HG02759 (cell line): ENCODE data around the gene RAB18.
"Not testable (repeated sequence)": the region's sequence is repeated elsewhere in the genome, so short reads cannot be mapped to it uniquely, and the experiment has no call there.

Experiments used
- ATAC-seq: cut with Tn5 transposase; IDR thresholded peaks from one replicate; pipeline ENCODE4 v1.9.1; 2021; ENCODE audit warnings: mild to moderate bottlenecking, moderate library complexity; ENCODE audit not compliant: unreplicated experiment

Gene RAB18

DNA sequence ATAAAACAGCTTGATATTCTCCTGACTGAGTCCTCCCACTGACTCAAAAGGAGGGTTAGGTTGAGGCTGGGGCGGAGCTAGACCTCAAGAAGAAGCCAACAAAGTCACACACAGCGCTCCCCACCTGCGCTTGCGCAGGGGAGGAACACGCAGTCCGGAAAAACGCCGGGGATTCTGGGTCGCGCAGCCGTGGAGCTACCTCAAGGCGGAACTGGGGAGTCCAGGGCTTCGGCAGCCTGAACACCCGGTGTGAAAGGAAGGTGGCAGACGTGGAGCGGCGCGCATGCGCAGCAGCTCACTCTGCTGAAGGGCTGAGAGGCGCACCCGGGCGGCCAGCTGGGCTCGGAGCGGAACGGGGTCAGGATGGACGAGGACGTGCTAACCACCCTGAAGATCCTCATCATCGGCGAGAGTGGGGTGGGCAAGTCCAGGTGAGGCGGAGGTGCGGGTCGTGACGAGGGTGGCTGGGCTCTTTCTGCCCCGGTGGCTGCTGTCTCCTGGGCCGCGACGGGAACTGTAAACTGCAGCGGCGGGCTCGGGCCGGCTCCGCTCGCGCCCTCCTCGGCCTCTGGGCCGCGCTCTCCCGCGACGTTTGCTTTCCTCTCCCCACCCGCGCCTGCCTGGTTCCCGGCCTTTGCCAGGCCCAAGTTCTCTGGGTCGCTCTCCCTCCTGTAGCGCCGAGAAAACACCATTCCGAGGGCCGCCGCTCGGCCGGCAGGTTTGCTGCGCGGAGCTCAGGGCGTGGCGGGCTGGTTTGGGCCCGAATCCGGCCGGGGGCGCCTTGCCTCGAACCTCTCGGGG lies at the start of gene RAB18:
Gene RAB18 (plus strand): TSS at position 298 of the 801 bp plus-strand sequence. CDS start 66 bp downstream, at position 364.
- ATAC-seq = peak; percentile 95

DNA sequence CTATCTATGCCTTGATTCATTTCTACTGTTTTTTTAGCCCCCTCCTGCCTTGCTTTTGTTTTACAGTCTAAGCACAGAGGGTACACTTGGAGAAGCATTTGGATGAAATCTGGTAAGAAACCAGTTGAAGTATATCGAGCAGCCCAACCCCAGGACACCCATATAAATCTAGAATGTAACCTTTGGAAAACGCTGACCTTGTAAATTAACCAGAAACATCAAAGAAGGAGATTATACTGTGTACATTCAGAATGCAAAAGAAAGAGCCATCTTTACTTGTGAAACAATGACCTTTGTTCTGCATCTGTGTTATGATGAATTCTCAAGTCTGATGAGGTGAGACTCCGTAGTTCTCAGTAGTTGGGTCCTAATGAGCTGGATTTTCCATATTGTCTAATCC lies 49.3 kb upstream of the RAB18 start:
- ATAC-seq = no peak

- no peak for ATAC-seq
These were observed 46.7 kb upstream of the RAB18 start for GRCh38 chr10:27457261-27457945.

GRCh38 chr10:27457966-27458365 lies 46.1 kb upstream of the RAB18 start:
- no peak for ATAC-seq

GRCh38 chr10:27461312-27461711 lies 42.8 kb upstream of the RAB18 start:
- no peak for ATAC-seq

DNA sequence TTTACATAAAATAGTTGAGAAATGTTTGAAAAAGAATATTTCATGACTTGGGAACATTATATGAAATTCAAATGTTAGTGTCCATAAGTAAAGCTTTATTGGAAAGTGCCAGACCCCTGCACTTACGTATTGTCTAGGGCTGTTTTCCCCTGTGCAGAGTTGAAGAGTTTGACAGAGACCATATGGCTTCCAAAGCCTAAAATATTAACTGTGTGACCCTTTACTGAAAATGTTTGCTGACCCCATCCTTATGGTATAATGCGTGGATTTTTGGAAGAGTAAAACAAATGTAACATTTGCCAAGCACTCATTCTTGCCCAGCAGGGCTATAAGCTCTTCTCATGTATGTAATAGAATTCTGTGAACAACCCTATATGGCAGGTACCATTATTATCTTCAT lies 40.1 kb upstream of the RAB18 start:
- no peak for ATAC-seq

DNA sequence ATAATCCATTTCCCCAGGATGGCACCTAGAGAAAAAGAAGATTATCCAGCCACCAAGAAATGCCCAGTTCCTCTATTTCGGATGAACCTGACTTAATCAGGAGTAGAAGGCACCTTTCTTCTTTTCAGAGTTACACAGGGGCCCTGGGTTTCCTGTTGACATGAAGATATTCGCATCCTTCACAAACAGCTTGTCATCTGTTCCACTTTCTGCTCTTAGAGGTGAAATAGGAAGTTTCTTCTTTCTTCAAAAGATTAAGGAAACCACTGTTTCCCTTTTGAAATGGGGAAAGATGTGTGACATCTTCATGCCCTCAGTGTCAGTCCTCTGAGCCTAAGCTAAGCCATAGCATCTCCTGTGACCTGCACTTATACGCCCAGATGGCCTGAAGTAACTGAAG lies 39.1 kb upstream of the RAB18 start:
- ATAC-seq = no peak

GRCh38 chr10:27465596-27465995 lies 38.5 kb upstream of the RAB18 start:
- ATAC-seq = not testable (repeated sequence)

GRCh38 chr10:27470885-27471284 lies 33.2 kb upstream of the RAB18 start:
- ATAC-seq = no peak

DNA sequence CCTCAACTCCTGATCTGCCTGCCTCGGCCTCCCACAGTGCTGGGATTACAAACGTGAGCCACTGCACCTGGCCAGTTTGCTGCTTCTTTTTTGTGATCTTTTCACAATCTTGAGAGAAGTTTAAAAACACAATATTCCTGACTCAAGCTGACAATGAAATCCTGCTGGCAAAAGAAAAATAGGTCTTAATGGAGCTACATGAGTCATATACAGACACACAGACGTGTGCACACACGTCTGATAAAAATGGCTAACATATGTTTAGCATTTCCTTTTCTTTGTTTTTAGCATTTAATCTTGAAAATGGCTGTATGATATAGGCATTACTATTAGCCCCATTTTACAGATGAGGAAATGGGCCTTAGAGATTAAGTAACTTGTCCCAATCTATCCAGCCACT lies 29.4 kb upstream of the RAB18 start:
- ATAC-seq = no peak

GRCh38 chr10:27479016-27479415 lies 25.1 kb upstream of the RAB18 start:
- ATAC-seq = no peak

- ATAC-seq = no peak
These were observed 22.6 kb upstream of the RAB18 start for GRCh38 chr10:27481486-27481885.

GRCh38 chr10:27482984-27483956 lies 20.8 kb upstream of the RAB18 start:
- ATAC-seq = no peak

DNA sequence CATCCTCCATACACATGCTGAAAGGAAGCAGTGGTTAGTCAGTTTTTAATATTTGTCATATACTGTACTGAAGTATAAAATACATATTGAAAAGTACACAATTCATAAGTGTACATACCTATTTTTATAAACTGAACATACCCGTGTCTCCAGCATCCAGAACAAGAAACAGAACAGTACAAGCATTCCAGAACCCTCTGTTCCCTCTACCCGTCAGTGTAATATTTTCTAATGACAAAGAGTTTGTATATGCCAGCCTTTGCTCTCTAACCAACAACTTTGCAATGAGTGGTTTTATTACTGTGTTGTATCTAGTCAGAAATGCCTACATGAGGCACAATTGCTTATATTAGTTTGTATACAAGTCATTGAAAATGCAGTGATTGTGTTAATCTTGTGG lies 18.7 kb upstream of the RAB18 start:
- ATAC-seq = no peak

GRCh38 chr10:27485986-27486385 lies 18.1 kb upstream of the RAB18 start:
- no peak for ATAC-seq

DNA sequence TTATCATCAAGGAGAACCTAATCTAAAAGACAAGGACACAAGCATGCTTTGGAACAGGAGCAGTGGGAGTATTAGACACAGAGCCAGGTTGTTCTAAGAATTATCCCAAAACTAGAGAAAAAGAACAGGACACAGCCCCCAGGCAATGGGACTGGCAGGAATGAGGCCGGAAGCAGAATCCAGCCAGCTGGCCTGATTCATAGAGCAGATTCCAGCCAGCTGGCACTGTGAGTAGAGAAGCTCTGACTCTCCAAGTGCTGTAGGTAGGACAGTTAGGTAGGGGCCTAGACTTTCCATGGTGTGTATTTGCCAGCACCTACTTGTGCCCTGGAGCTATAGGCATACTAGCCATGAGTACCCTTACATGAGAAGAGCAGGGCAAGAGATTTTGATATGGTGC lies 13.3 kb upstream of the RAB18 start:
- ATAC-seq = no peak

- no peak for ATAC-seq
These were observed 9.8 kb upstream of the RAB18 start for GRCh38 chr10:27494116-27494805.

DNA sequence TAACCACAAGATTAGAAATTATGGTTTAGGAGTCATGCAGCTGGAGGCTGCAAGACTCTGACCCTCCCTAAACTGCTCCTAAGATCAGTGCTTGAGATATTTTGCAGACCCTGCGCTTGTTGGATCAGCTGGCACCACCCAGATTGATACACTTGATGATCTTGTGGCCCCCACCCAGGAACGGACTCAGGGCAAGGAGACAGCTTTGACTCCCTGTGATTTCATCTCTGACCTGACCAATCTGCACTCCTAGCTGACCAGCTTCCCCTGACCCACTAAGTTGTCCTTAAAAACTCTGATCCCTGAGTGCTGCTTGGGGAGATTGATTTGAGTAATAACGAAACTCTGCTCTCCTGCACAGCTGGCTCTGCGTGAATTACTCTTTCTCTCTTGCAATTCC lies 8.0 kb upstream of the RAB18 start:
- ATAC-seq = no peak

DNA sequence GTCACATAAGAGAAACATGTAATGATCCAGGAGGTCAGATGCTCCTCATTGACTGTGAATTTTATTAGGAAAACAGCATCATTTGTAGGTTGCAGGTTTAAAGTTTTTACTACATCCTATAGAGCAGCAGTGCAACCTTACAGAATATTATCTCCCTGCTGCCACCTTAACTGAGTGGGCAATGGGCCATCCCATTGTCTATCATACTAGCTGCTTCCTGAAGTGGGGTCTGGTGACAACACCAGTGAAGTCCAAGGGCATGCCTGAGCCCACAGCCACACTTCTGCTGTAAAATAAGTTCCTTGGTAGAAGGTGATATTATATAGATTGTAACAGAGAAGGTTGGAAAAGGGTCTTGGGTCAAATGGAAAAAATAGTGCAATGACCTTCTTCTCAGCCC lies 4.0 kb upstream of the RAB18 start:
- ATAC-seq = no peak

GRCh38 chr10:27500886-27501285 lies 3.2 kb upstream of the RAB18 start:
- no peak for ATAC-seq
